ENCODE data around the gene B4GALT5.

GRCh38 chr20:49584418-49585382 is 129.0 kb downstream of the B4GALT5 start:
- TF ChIP-seq CTCF (optimal IDR thresholded peaks at IDR 0.05 in 1 of 3, IDR thresholded peaks at IDR 0.05 in 1 of 3, conservative IDR thresholded peaks at IDR 0.05 in 1 of 3; ENCODE audit: extremely low read depth in 1 of 3, insufficient read depth in 2 of 3, low read length in 3 of 3), result no peak
- no peak for TF ChIP-seq EZH2 (IDR thresholded peaks at IDR 0.05; ENCODE audit: low read length)
